ENCODE results near the gene INTS6L.
"Not testable (repeated sequence)": the region's sequence is repeated elsewhere in the genome, so short reads cannot be mapped to it uniquely, and the experiment has no call there.

Gene INTS6L

GRCh38 chrX:135522132-135522530 is 1.7 kb downstream of the INTS6L start:
- no peak for DNase-seq (ENCODE audit: low read depth in 1 of 2, low spot score in 1 of 2)

DNA sequence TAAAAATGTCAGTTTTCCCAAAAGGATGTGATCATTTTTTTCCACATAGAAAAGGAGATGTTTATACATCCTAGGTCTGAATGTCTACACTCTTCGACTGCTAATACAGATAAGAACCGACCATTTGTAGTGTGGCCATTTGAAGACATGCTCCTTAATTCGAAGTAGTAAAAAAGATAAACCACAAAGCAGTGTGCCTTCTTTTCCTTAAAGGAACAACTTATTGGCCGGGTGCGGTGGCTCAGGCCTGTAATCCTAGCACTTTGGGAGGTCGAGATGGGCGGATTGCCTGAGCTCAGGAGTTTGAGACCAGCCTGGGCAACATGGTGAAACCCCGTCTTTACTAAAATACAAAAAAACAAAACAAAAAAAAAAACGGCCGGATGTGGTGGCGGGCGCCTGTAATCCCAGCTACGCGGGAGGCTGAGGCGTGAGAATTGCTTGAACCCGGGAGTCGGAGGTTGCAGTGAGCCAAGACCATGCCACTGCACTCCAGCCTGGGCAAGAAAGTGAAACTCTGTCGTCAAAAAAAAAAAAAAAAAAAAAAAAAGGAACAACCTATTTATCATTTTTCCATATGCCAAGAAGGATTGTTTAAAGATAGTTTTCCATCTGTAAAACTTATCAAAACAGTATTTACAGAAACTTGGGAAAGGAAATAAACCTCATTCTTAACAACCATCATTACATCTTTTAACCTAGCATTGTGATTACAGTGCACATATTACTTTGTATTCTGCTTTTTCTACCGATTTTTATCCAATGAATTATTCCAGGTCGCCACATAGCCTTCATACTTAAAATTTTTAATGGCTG is 2.6 kb downstream of the INTS6L start:
- DNase-seq (ENCODE audit: low read depth in 1 of 2, low spot score in 1 of 2): no peak

DNA sequence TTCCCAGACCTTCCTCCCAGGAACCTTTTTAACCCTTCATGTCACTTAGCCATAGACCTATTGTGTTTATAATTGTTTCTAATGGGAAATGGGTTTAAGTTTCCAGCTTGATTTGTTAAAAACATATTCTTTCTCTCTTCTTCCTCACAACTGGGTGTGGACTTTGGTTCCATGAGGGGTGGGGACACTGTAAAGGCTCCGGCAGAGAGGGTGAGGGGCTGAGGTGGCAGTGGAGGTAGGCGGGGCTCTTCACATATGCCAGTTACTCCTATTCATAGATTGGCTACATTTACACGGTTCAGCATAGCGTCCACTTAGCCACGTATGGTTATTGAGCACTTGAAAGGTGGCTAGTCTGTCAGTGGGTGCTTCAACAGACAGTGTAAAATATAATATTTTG is 7.8 kb downstream of the INTS6L start:
- no peak for DNase-seq (ENCODE audit: low read depth in 1 of 2, low spot score in 1 of 2)

- no peak for DNase-seq (ENCODE audit: low read depth in 1 of 2, low spot score in 1 of 2)
Measured at GRCh38 chrX:135528756-135529155, 8.3 kb downstream of the INTS6L start.

DNA sequence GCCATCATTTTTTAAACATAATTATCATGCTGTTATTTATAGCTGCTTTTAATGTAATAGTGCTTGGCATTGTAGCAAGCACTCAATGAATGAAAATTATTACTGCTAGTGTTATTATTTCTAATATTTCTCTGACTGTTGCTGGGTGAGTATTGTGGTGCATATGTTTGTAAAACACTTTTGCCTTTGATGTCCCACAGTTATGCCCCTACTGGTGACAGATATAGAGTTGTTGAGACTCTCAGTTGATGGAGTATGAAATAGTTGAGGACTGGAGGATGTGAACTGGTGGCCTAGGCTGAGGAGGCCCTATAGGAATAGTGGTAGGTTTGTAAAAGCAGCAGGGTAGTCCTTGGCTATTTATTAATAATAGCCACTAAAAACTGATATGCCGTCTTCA is 9.6 kb downstream of the INTS6L start:
- DNase-seq (ENCODE audit: low read depth in 1 of 2, low spot score in 1 of 2): no peak

DNA sequence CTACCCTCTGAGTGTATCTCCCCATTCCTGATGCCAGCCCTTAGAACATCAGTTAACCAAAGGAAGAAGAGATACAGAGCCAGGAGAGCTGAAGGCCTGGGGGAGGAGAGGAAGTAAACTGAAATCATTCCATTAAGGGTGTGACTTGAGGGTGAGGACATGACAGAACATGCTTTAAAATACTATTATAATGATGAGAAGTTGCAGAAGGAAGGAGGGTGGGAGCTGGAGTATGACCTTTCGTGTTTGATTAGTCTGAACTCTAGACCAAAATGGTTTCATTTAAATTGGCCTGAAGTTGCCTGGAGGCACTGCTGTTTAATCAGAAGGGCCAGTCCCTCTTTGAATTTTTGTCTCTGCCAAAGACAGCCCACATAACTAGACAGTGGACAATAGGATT is 11.4 kb downstream of the INTS6L start:
- no peak for DNase-seq (ENCODE audit: low read depth in 1 of 2, low spot score in 1 of 2)

GRCh38 chrX:135535077-135535940 is 14.8 kb downstream of the INTS6L start:
- DNase-seq (ENCODE audit: low read depth in 1 of 2, low spot score in 1 of 2): no peak

GRCh38 chrX:135536877-135537276 is 16.4 kb downstream of the INTS6L start:
- no peak for DNase-seq (ENCODE audit: low read depth in 1 of 2, low spot score in 1 of 2)

DNA sequence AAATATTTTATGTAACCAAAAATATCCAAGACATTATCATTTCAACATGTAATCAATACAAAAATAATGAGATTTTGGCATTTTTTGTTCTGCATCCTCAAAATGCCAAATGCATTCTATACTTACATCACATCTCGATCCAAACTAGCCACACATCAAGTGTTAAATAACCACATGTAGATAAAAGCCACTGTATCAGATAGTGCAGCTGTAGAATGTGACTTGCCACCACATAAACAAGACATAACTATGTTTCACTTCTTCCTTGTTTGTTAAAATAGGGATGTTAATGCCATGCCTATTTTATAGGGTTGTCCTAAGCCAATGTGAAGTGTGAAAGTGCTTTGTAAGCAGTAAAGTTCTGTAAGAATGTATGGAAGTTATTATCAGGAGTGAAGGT is 20.9 kb downstream of the INTS6L start:
- DNase-seq (ENCODE audit: low read depth in 1 of 2, low spot score in 1 of 2): no peak

- no peak for DNase-seq (ENCODE audit: low read depth in 1 of 2, low spot score in 1 of 2)
Measured at GRCh38 chrX:135543172-135543571, 22.7 kb downstream of the INTS6L start.

DNA sequence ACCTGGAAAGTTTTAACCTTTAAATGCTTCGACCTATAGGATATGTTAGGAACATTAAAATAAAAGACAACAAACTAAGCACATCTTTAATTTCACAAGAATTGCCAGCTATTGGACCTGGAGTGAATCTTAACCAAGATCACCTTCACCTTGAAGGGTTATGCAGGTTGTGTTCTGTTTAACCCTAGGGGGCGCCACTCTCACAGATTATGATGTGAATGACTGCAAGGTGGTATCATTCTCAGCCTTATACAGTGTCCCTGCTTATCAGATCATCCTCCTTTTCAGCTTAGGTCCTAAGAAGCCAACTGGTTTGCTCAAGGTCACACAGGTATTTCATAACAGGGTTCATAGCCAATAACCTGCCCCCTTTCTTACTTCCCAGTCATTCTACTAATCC is 23.5 kb downstream of the INTS6L start:
- DNase-seq (ENCODE audit: low read depth in 1 of 2, low spot score in 1 of 2): no peak

GRCh38 chrX:135544338-135544948 is 24.0 kb downstream of the INTS6L start:
- no peak for DNase-seq (ENCODE audit: low read depth in 1 of 2, low spot score in 1 of 2)

- DNase-seq (ENCODE audit: low read depth in 1 of 2, low spot score in 1 of 2): no peak
Measured at GRCh38 chrX:135547767-135548166, 27.3 kb downstream of the INTS6L start.

DNA sequence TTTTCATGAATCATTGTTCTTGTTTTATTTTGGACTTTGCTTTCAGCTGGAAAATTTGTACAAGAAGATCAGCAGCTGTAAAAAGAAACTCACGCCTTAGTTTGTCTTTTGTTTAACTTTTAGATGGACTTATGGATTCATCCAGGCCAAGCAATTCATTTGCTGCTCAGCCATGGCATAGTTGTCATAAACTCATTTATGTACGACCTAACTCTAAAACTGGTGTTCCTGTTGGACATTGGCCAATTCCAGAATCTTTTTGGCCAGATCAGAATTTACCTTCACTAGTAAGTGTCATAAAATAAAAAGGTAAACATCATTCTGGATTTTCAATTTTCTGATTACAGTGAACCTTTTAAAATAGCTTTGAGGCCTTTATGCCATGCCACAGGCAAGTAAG is 29.1 kb downstream of the INTS6L start:
- no peak for DNase-seq (ENCODE audit: low read depth in 1 of 2, low spot score in 1 of 2)

DNA sequence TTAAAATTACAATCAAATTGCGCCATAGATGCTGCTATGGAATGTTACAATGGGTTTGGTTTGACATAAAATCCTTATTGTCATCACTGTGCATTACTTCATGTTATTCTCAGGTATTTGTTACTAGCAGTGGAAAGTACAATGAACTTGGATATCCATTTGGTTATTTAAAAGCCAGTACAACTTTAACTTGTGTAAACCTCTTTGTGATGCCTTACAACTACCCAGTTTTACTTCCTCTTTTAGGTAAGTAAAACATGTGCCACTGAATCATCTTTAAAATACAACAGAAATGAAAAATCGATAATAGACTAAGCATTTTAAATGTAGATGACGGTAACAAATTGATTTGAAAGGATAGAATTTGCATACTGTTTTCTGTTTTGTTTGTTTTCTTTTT is 35.6 kb downstream of the INTS6L start:
- no peak for DNase-seq (ENCODE audit: low read depth in 1 of 2, low spot score in 1 of 2)

GRCh38 chrX:135557344-135557743 is 36.9 kb downstream of the INTS6L start:
- DNase-seq (ENCODE audit: low read depth in 1 of 2, low spot score in 1 of 2): no peak

DNA sequence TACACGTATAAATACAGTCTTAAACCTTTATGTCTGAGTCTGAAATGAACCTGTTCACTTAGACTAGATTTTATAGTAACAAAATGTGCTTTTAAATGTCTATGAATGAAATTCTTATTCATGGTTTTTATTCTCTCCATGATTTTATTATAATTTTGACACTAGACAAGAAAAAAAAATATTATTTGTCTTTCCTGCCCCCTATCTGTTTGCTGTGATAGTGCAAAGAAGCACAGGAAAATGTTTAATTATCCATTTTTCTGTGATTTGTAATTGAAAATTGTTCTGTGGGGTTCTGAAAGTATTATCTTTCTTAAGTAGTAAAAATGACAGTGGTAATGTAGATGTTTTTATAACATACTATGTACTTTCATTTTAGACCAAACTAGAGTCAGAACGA is 52.0 kb downstream of the INTS6L start:
- no peak for DNase-seq (ENCODE audit: low read depth in 1 of 2, low spot score in 1 of 2)

DNA sequence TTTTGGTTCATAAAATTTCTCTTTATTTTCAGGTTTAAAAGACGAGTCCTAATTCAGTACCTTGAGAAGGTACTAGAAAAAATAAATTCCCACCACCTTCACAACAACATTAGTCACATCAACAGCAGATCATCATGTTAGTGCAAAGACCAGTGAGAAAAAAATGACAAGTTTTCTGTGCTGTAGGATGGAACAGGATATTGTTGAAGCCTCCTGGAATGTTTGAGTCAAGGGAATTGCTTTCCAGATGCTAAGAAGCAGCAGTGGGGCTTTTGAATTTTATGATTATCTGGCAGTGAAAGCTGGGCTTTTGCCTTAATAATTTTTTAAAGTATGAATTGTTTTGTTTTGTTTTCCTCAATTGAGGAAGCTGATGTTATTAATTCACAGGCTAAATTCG is 61.0 kb downstream of the INTS6L start:
- DNase-seq (ENCODE audit: low read depth in 1 of 2, low spot score in 1 of 2): no peak

GRCh38 chrX:135585153-135585552 is 64.7 kb downstream of the INTS6L start:
- no peak for DNase-seq (ENCODE audit: low read depth in 1 of 2, low spot score in 1 of 2)

- no peak for DNase-seq (ENCODE audit: low read depth in 1 of 2, low spot score in 1 of 2)
Measured at GRCh38 chrX:135591871-135592270, 71.4 kb downstream of the INTS6L start.

- DNase-seq (ENCODE audit: low read depth in 1 of 2, low spot score in 1 of 2): not testable (repeated sequence)
Measured at GRCh38 chrX:135594049-135594448, 73.6 kb downstream of the INTS6L start.

DNA sequence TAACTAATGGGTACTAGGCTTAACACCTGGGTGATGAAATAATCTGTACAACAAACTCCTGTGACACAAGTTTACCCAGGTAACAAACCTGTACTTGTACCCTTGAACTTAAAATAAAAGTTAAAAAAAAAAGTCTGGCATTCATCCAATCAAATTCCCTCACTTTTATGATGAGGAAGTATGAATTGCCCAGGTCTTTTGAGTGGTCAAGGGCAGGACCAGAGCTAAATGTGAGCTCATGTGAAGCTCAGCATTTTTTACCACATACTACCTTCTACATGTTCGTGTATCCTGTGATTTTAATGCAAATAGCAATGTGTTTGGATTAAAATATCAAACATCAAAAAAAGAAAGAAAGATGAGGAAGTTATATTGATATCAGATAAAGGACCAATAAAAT is 74.0 kb downstream of the INTS6L start:
- not testable (repeated sequence) for DNase-seq (ENCODE audit: low read depth in 1 of 2, low spot score in 1 of 2)
